SHP77 treated with DMSO at 0.1 percent for 48 hours (cell line): ENCODE data around the gene SMOC2.

Experiments used
- DNase-seq: peaks from one replicate; lab custom pipeline; 2025; lab: John Stamatoyannopoulos, UW

The SMOC2 gene, protein sequence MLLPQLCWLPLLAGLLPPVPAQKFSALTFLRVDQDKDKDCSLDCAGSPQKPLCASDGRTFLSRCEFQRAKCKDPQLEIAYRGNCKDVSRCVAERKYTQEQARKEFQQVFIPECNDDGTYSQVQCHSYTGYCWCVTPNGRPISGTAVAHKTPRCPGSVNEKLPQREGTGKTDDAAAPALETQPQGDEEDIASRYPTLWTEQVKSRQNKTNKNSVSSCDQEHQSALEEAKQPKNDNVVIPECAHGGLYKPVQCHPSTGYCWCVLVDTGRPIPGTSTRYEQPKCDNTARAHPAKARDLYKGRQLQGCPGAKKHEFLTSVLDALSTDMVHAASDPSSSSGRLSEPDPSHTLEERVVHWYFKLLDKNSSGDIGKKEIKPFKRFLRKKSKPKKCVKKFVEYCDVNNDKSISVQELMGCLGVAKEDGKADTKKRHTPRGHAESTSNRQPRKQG

GRCh38 chr6:168440520-168441433, at the start of gene SMOC2:
TSS of gene SMOC2 (plus strand) at chr6:168441184. CDS start at chr6:168441371, 187 bp downstream.
- no peak for DNase-seq

GRCh38 chr6:168393126-168393870, 47.7 kb upstream of the SMOC2 start:
- DNase-seq, result no peak

GRCh38 chr6:168394606-168395005, 46.4 kb upstream of the SMOC2 start:
- DNase-seq, result no peak

DNA sequence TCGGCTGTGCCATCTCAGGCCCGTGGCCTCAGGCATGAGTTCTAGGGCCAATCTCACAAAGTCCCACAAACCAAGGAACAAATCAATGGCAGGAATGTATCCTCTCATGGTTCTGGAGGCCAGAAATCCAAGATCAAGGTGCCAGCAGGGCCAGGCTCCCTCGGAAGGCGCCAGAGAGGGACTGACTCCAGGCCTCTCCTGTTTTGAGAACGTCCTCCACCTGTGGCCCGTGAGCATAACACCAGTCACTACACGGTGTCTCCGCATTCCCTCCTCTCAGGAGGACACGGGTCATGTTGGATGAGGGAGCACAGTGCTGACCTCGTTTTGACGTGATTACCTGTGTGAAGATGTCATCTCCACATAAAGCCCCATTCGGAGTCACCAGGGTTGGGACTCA, 45.0 kb upstream of the SMOC2 start:
- no peak for DNase-seq

- DNase-seq, result no peak
Observed at GRCh38 chr6:168396561-168396960, 44.4 kb upstream of the SMOC2 start.

GRCh38 chr6:168397012-168397411, 44.0 kb upstream of the SMOC2 start:
- DNase-seq, result no peak

DNA sequence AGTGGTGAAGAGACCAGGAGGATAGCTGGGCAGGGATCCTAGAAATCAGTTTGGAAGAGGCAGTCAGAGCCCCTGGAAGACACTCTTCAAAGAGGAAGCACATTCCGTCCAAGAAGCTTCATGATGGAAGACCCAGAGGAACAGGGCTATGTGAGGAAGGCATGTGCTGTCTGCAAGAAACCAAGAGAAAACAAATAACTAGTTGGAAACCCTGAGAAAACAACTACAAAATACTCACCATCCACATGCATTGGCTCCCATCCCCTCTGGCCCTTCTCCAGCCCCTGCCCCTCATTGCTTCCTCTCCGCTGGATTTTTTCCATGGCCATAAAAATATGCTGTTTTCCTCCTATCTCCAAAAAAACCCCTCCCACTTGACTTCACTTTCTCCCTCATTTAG, 40.9 kb upstream of the SMOC2 start:
- DNase-seq, result no peak

GRCh38 chr6:168403370-168404005, 37.5 kb upstream of the SMOC2 start:
- DNase-seq, result no peak

GRCh38 chr6:168404560-168404959, 36.4 kb upstream of the SMOC2 start:
- no peak for DNase-seq

- no peak for DNase-seq
Observed at GRCh38 chr6:168407842-168408241, 33.1 kb upstream of the SMOC2 start.

DNA sequence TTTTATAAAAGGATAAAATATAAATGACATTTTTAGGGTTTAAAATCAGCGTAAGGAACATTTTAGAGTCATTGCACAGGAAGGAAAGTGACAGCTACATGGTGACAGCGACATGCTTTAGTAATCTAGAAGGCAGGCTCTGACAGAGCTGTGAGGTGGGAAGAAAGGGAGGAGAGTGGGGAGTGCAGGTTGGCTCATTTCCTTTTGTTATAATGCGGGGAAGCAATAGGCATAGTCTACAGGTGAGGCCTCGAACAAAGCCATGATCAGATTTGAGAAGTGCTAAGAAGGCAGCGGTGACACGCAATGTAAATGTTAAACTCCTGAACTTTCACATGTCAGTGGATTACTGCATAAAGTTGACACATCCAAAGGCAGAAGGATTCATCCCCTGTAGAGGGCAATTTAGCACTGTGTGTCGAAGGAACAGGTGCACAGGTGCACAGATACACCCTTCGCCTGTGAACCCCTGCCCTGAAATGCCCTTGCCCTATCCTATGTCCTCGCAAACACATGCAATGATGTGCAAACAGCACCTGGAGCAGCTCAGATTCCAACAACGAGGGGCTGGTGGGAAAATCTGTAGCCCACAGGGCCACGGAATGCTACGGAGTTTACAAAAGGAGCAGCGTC, 32.4 kb upstream of the SMOC2 start:
- DNase-seq, result no peak

DNA sequence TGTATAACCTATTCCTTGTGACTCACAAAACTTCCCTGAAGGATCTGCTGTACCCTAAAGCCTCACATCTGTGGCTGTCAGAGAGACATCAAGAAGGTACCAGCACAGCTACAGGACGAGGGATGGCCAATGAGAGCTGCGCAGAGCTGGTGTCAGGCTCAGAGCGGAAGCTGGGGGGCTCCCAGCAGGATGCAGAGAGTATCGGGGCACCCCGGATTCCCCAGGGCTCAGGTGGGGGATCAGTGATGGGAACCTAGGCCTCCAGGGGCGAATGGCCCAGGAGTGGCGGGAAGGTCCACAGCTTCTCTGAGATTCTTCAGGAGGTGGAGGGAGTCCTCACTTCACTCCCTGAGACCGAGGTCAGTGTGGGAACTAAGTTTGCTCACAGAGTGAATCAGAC, 30.9 kb upstream of the SMOC2 start:
- no peak for DNase-seq

DNA sequence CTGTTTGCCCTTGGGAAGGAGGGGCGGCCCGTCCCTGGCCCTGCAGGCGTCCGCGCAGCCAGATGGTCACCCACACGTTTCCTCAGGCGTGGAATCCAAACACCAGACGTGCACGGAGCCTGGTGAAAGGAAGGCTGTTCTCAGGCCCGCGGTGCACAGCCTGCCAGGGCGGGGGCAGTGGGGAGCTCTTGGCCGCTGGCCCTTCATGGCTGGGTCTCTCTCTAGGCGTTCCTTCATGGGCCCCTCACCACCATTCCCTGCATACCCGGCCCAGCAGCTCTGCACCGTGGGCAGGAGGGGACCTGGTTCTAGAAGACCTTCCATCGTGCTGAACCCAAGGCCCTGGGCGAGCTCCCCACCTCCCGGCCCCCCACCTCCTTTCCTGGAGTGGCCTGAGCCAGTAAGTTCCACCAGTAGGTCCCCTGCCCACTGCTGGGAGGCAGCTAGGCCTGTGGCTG, 30.4 kb upstream of the SMOC2 start:
- DNase-seq, result no peak

- no peak for DNase-seq
Observed at GRCh38 chr6:168411130-168411529, 29.9 kb upstream of the SMOC2 start.

DNA sequence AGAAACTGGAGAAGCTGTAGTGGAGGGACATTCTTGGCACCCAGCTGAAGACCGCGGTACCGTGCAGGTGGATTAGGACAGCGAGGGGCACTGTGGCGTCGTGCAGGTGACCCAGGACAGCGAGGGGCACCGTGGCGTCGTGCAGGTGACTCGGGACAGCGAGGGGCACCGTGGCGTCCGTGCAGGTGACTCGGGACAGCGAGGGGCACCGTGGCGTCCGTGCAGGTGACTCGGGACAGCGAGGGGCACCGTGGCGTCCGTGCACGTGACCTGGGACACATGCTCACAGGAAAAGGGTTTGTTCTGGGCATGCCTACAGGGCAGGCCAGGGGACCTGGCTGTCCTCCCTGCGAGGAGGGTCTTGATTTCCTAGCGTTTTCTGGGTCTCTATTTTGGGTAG, 29.2 kb upstream of the SMOC2 start:
- no peak for DNase-seq

GRCh38 chr6:168412456-168412855, 28.5 kb upstream of the SMOC2 start:
- DNase-seq, result no peak

DNA sequence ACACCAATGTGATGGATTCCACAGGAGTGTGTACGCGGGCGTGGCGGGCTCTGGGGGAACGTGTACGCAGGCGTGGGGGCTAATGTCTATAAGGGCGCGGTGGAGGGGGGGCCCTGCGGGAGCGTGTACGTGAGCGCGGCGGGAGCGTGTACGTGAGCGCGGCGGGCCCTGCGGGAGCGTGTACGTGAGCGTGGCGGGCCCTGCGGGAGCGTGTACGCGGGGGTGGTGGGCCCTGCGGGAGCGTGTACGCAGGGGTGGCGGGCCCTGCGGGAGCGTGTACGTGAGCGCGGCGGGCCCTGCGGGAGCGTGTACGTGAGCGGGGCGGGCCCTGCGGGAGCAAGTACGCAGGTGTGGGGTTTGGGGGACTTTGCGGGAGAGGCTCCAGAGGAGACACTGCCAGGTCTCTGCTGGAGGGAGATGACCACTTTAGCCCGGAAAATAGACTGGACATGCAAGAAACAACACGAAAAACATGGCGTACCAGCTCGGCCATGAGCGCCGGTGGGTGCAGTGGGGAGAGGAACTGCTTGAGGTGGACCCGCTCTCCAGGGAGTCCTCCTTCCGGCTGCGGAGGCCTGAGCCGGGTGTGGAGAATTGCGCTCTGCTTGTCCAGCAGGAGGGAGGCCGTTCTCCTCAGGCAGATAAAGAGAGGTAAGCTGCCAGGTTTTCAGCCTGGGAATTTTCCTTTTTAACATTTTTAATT, 27.8 kb upstream of the SMOC2 start:
- DNase-seq, result no peak

DNA sequence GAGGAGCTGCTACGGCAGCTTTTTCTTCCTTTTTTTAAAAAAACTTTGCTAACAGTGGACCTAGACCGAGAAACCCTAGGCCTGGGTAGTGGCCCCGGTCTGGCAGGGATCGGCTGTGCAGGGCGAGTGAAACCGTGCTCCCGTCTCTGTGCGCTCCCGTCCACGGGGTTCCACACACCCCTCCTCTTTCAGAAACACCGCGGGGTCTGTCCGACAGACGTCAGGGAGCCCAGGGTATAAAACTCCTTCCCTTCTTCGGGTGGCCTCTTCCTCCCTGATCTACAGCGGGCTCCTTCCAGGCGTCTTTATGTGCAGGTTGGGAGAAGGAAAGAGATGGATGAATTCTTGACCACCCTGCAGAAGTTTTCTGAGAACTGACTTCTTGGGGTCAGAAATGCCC, 27.1 kb upstream of the SMOC2 start:
- DNase-seq, result no peak

GRCh38 chr6:168414336-168415097, 26.5 kb upstream of the SMOC2 start:
- no peak for DNase-seq
